NCI-H2227 (cell line): Measurements from ENCODE around the gene FCN1.
"Not testable (repeated sequence)": the region's sequence is repeated elsewhere in the genome, so short reads cannot be mapped to it uniquely, and the experiment has no call there.

Source experiments
- DNase-seq: peaks from one replicate; lab custom pipeline; 2025; ENCODE audit not compliant: unreplicated experiment; lab: John Stamatoyannopoulos, UW

The FCN1 gene

GRCh38 chr9:134857451-134857850 lies 60.3 kb downstream of the FCN1 start:
- DNase-seq: not testable (repeated sequence)

DNA sequence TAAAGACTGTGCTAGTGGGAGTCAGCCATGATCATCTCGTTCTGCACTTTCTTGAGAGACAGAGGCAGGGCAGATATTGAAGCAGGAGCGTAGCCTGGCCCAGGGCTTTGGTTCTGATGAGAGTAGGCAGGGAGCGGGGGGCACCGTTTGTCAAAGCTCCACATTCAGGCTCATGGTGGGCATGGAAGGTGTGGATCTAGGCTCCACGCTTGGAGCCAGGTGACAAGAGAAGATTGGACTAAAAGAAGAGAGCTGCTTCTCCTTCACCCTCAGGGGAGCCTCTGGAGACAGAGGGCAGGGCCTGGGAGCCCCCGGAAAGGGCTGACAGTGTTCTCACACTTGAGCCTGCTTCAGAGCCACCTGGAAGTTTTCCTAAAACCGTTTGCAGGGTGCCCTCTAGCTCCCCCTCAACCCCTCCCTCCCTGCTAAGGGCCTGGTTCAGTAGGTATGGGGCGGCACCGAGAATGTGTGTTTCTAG lies 61.8 kb downstream of the FCN1 start:
- no peak for DNase-seq
